Kidney epithelial cell (primary cell): Measurements from ENCODE around the gene CDH13. TPM values are rescaled to one million over a fixed set of nuclear protein-coding genes. Genes with fewer than 3 reads are reported as not detected.

Experiments used
- DNase-seq: peaks from one replicate; pipeline ENCODE4 v3.0.0-alpha.2; 2010; ENCODE audit warnings: low read depth
- H3K27me3 ChIP-seq: 2 replicates; pipeline ENCODE4 v1.6.0; 2011; ENCODE audit warnings: low read length; ENCODE audit not compliant: control insufficient read depth, insufficient read depth
- H3K36me3 ChIP-seq: 2 replicates; pipeline ENCODE4 v1.5.1; 2011; ENCODE audit warnings: low read length; ENCODE audit not compliant: control insufficient read depth, insufficient read depth
- H3K4me3 ChIP-seq: 2 replicates; pipeline ENCODE4 v1.5.1; 2011; ENCODE audit warnings: low read depth, mild to moderate bottlenecking, control low read depth, low read length
- CTCF ChIP-seq: IDR thresholded peaks from 2 replicates; pipeline ENCODE4 v1.5.1; 2011; ENCODE audit warnings: mild to moderate bottlenecking, moderate library complexity, low read length, control low read depth, inconsistent platforms; ENCODE audit not compliant: insufficient read depth, poor library complexity, severe bottlenecking
- total RNA-seq: library from RNA; depleted of rRNA; stranded (reverse); fragments of >200 nt; gene quantifications from 2 replicates; pipeline ENCODE4 v1.2.3, GENCODE V29; 2015

The CDH13 gene
- total RNA-seq, 1 donor from 2014 or later: 32.8 TPM

- Histone ChIP-seq H3K27me3 (no peaks in the 10 kb centered on the region), H3K36me3 (no peaks in the 10 kb centered on the region), H3K4me3 (no peak overlapping the region)
- DNase-seq: no peak
- TF ChIP-seq CTCF: no peak
Observed at GRCh38 chr16:83051451-83051850, 424.7 kb downstream of the CDH13 start.

- TF ChIP-seq CTCF: no peak
- Histone ChIP-seq H3K4me3 (no peak overlapping the region), H3K27me3 (no peaks in the 10 kb centered on the region), H3K36me3 (no peaks in the 10 kb centered on the region)
- no peak for DNase-seq
Observed at GRCh38 chr16:83054283-83054682, 427.5 kb downstream of the CDH13 start.

GRCh38 chr16:83058376-83058775 is 431.6 kb downstream of the CDH13 start:
- H3K27me3 ChIP-seq: no peaks in the 10 kb centered on the region
- no peak overlapping the region for H3K4me3 ChIP-seq
- H3K36me3 ChIP-seq: no peaks in the 10 kb centered on the region
- no peak for TF ChIP-seq CTCF
- no peak for DNase-seq

- no peaks in the 10 kb centered on the region for H3K36me3 ChIP-seq
- no peaks in the 10 kb centered on the region for H3K27me3 ChIP-seq
- DNase-seq: no peak
- no peak overlapping the region for H3K4me3 ChIP-seq
- TF ChIP-seq CTCF: no peak
Observed at GRCh38 chr16:83059237-83059636, 432.5 kb downstream of the CDH13 start.

- no peaks in the 10 kb centered on the region for H3K36me3 ChIP-seq
- no peak for DNase-seq
- H3K27me3 ChIP-seq: no peaks in the 10 kb centered on the region
- no peak for TF ChIP-seq CTCF
- no peak overlapping the region for H3K4me3 ChIP-seq
Observed at GRCh38 chr16:83066011-83066410, 439.2 kb downstream of the CDH13 start.

GRCh38 chr16:83066881-83067280 is 440.1 kb downstream of the CDH13 start:
- no peak for DNase-seq
- no peak for TF ChIP-seq CTCF
- H3K4me3 ChIP-seq: no peak overlapping the region
- H3K27me3 ChIP-seq: no peaks in the 10 kb centered on the region
- H3K36me3 ChIP-seq: no peaks in the 10 kb centered on the region
